ENCODE results near the gene PCYT1A.

- TF ChIP-seq, protein P1, sequence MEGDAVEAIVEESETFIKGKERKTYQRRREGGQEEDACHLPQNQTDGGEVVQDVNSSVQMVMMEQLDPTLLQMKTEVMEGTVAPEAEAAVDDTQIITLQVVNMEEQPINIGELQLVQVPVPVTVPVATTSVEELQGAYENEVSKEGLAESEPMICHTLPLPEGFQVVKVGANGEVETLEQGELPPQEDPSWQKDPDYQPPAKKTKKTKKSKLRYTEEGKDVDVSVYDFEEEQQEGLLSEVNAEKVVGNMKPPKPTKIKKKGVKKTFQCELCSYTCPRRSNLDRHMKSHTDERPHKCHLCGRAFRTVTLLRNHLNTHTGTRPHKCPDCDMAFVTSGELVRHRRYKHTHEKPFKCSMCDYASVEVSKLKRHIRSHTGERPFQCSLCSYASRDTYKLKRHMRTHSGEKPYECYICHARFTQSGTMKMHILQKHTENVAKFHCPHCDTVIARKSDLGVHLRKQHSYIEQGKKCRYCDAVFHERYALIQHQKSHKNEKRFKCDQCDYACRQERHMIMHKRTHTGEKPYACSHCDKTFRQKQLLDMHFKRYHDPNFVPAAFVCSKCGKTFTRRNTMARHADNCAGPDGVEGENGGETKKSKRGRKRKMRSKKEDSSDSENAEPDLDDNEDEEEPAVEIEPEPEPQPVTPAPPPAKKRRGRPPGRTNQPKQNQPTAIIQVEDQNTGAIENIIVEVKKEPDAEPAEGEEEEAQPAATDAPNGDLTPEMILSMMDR (IDR thresholded peaks at IDR 0.05) = no peak
- no peak for TF ChIP-seq POLR2A (IDR thresholded peaks at IDR 0.05)
Observed at GRCh38 chr3:196335503-196335948, 48.0 kb upstream of the PCYT1A start.
